K562 (cell line): ENCODE data around the gene EXOC7. TPM values are rescaled to one million over a fixed set of nuclear protein-coding genes. Genes with fewer than 3 reads are reported as not detected.

Experiments used
- BRD9 ChIP-seq: fragments of 450-650 bp; IDR thresholded peaks from 2 replicates; pipeline ENCODE4 v1.6.1; 2018; ENCODE audit warnings: low read depth; ENCODE audit not compliant: partially characterized antibody
- EP400 ChIP-seq: fragments of 450-650 bp; IDR thresholded peaks from 2 replicates; pipeline ENCODE4 v1.6.1; 2017; ENCODE audit warnings: antibody characterized with exemption, mild to moderate bottlenecking, moderate library complexity
- FOS ChIP-seq: IDR thresholded peaks from 3 replicates; pipeline ENCODE4 v1.6.1; 2011; ENCODE audit not compliant: insufficient read length; ENCODE audit errors: extremely low read depth
- GABPB1 ChIP-seq: sonication (generic); formaldehyde crosslinking; IDR thresholded peaks from 2 replicates; pipeline ENCODE4 v1.8.0; 2022; ENCODE audit warnings: mild to moderate bottlenecking, missing genetic modification reagents
- HDAC1 ChIP-seq, 2 experiments: fragments of 450-650 bp; IDR thresholded peaks; 2 replicates each; pipeline ENCODE4 v1.6.1; 2016 to 2017; ENCODE audit warnings: inconsistent platforms in 1 of 2, mild to moderate bottlenecking in 1 of 2, moderate library complexity in 1 of 2
- MEF2A ChIP-seq: IDR thresholded peaks from 2 replicates; pipeline ENCODE4 v1.6.1; 2011; ENCODE audit warnings: low read depth, mild to moderate bottlenecking, low read length, moderate library complexity; ENCODE audit not compliant: control insufficient read depth
- NELFE ChIP-seq: IDR thresholded peaks from 2 replicates; pipeline ENCODE4 v1.6.1; 2011; ENCODE audit warnings: mild to moderate bottlenecking; ENCODE audit not compliant: insufficient read depth, insufficient read length
- PURB ChIP-seq: sonication (generic); formaldehyde crosslinking; IDR thresholded peaks from 2 replicates; pipeline ENCODE4 v1.9.0; 2021; ENCODE audit warnings: low read depth, mild to moderate bottlenecking, missing genetic modification reagents
- RBM15 ChIP-seq: fragments of 200-400 bp; formaldehyde crosslinking; IDR thresholded peaks from 2 replicates; pipeline ENCODE4 v1.6.1; 2018; ENCODE audit warnings: mild to moderate bottlenecking, low read length, moderate library complexity; ENCODE audit not compliant: insufficient read depth
- SAP30 ChIP-seq: fragments of 200-600 bp; sonication (generic); IDR thresholded peaks from 2 replicates; pipeline ENCODE4 v1.6.1; 2012; ENCODE audit warnings: borderline replicate concordance, low read depth, mild to moderate bottlenecking, moderate library complexity, low read length, control low read depth, inconsistent platforms; ENCODE audit not compliant: insufficient read depth, poor library complexity, severe bottlenecking
- SP2 ChIP-seq: IDR thresholded peaks from 2 replicates; pipeline ENCODE4 v1.6.1; 2011; ENCODE audit warnings: mild to moderate bottlenecking, low read depth, low read length, moderate library complexity; ENCODE audit not compliant: poor library complexity, severe bottlenecking; ENCODE audit errors: extremely low read depth
- polyA plus RNA-seq, 8 experiments: library from polyadenylated mRNA; depleted of rRNA in 4 of 8; stranded (reverse) in 5 of 8; unstranded in 3 of 8; fragments of >200 nt; fragmentation: Nextera tagmentation in 2 of 8; fragmentation: Illumina TruSeq in 1 of 8; extraction: Ambion mirVana in 2 of 8; extraction: Trizol in 1 of 8; gene quantifications; 2 replicates each; pipeline versions ENCODE4 v1.2.1 to v1.2.3, GENCODE V29; 2011 to 2014; ENCODE audit warnings: inconsistent platforms in 1 of 8, missing spikeins in 1 of 8
- total RNA-seq, 7 experiments: library from RNA; depleted of rRNA in 6 of 7; stranded (reverse); fragments of >200 nt in 6 of 7; fragmentation: Illumina TruSeq in 2 of 7; extraction: Trizol in 2 of 7; gene quantifications; 2 replicates each; pipeline versions ENCODE4 v1.2.1 to v1.2.3, GENCODE V29; 2011 to 2021; ENCODE audit warnings: low replicate concordance in 1 of 7
- TF ChIP-seq, protein P1 (sequence below): fragments of 250-450 bp; sonication (Bioruptor Pico); IDR thresholded peaks from 2 replicates; pipeline ENCODE4 v1.5.0; 2021; ENCODE audit warnings: mild to moderate bottlenecking, moderate library complexity
- TF ChIP-seq, protein P2 (sequence below): fragments of 200-800 bp; sonication (Bioruptor generic); IDR thresholded peaks from 2 replicates; pipeline ENCODE4 v1.6.1; 2017; ENCODE audit warnings: missing genetic modification characterization, missing compliant biosample characterization
- TF ChIP-seq, protein P3 (sequence below), 2 experiments: IDR thresholded peaks; 2 replicates each; pipeline ENCODE4 v1.6.1; 2011; ENCODE audit warnings: borderline replicate concordance in 1 of 2, control low read depth in 1 of 2, low read depth in 1 of 2, low read length in 1 of 2, mild to moderate bottlenecking in 1 of 2, mixed read lengths in 1 of 2, moderate library complexity in 1 of 2; ENCODE audit not compliant: insufficient read depth in 1 of 2, insufficient read length in 1 of 2, poor library complexity in 1 of 2, severe bottlenecking in 1 of 2; ENCODE audit errors: extremely low read depth in 1 of 2
- TF ChIP-seq, protein P4 (sequence below): fragments of 250-450 bp; sonication (Bioruptor Pico); IDR thresholded peaks from 2 replicates; pipeline ENCODE4 v1.8.0; 2022; ENCODE audit warnings: moderate library complexity, mild to moderate bottlenecking, inconsistent platforms

The EXOC7 gene
- total and polyA plus RNA-seq, 9 of the 15 experiments (the other 6 are each of a cell fraction or from before 2014, with no cell fraction given) = 18.6 to 57.0 (median 35.0) TPM

DNA sequence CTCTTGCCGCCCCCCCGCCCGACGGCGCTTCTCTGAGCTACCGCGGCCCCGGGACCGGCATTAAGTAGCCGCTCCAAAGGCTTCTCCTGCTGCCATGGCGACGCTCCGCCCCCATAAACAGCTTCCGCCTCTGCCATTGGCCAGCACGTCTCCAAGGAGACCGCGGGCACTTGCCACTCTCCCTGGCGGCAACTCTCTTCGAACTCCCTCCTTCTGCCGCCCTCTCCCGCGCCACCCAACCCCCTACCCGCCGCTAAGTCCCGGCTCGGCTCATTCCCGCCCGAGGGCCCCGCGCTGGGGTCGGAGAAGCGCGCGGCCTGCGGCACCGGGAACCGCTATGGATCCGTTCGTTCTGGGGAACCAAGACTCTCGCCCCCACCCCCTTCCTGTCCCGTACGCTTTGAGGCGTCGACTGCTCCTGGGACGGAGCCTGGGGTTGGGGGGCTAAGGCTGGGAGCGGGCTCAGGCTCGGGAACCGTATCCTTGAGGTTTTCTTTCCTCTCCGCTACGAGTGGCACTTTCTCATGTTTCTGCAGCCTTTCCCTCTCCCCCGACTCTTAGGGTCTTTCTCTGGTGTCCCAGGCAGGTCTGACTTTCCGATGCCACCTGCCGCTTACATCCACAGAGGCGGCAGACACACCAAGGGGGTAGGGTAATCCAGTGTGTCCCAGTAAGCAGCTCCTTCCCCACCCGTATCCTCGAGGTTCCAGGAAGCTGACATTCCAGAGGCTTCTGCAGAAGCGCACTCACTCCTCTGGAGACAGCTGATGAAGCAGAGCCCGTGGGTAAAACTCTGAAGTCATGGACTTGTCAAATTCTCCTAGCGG lies 37.8 kb upstream of the EXOC7 start, which contains the start of gene FOXJ1 (continued):
- TF ChIP-seq, protein P1, sequence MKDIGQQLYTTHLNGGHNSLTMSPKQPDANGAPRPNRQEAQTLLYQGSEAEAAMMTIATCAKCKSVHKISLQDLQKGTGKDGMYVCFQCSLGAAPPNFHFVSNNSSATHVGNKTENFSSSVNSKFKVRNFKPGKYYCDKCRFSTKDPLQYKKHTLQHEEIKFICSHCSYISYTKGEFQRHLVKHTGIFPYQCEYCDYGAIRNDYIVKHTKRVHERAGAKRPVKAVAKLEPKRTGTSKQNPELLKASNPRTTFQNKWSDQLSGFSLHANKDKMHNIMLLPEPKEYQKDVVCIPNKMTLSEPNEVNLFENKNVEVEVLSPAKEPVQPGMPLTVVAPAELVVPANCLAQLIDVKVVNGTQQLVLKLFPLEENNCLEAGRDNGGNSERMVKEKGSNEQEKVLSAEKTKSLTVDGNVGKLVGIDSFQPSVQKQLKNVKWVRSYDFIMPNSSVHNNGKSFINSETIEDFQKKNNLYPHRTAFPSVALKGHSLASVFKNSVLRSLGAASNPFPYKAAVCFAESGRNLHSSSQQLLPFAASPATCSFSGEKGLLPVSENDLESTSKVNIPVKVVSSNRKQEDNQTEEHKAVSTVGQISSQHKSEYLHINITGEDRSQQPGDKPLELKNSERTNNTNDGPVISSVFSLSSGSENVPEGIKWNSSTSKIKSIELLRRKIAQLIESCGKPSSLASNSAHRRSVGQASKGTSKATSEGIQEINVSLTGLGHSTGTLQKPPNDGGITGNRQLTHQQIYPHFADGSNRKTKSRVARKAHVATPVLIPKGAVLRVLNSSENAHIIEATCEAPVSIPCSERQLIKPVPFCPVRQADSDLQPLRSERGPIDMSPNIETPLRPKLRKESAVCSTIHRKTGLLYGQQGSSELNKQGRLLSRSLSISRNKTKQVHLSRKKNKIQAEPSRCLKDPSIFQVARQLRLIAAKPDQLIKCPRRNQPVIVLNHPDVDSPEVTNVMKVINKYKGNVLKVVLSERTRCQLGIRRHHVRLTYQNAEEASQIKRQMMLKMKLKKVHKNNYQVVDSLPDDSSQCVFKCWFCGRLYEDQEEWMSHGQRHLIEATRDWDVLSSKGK (CRISPR knock-in tag) = no peak
- peak in 1 of 2 experiments; percentile 90; a peak in 2 of 4 replicates for TF ChIP-seq HDAC1 (IDR thresholded peaks at IDR 0.05)
- no peak for TF ChIP-seq PURB (CRISPR knock-in tag)
- TF ChIP-seq NELFE = no peak
- TF ChIP-seq, protein P2, sequence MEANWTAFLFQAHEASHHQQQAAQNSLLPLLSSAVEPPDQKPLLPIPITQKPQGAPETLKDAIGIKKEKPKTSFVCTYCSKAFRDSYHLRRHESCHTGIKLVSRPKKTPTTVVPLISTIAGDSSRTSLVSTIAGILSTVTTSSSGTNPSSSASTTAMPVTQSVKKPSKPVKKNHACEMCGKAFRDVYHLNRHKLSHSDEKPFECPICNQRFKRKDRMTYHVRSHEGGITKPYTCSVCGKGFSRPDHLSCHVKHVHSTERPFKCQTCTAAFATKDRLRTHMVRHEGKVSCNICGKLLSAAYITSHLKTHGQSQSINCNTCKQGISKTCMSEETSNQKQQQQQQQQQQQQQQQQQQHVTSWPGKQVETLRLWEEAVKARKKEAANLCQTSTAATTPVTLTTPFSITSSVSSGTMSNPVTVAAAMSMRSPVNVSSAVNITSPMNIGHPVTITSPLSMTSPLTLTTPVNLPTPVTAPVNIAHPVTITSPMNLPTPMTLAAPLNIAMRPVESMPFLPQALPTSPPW (CRISPR knock-in tag) = peak; percentile 57; the same call in 1 of the 2 replicates
- peak; percentile 81 for TF ChIP-seq FOS
- TF ChIP-seq SAP30 = peak; percentile 84
- no peak for TF ChIP-seq SP2
- no peak for TF ChIP-seq BRD9
- TF ChIP-seq, protein P3, sequence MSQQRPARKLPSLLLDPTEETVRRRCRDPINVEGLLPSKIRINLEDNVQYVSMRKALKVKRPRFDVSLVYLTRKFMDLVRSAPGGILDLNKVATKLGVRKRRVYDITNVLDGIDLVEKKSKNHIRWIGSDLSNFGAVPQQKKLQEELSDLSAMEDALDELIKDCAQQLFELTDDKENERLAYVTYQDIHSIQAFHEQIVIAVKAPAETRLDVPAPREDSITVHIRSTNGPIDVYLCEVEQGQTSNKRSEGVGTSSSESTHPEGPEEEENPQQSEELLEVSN (IDR thresholded peaks at IDR 0.05; ENCODE audit: borderline replicate concordance in 1 of 2, extremely low read depth in 1 of 2, insufficient read depth in 1 of 2, insufficient read length in 1 of 2, low read depth in 1 of 2, low read length in 1 of 2, poor library complexity in 1 of 2, severe bottlenecking in 1 of 2) = peak in 1 of 2 experiments; percentile 57
- TF ChIP-seq, protein P4, sequence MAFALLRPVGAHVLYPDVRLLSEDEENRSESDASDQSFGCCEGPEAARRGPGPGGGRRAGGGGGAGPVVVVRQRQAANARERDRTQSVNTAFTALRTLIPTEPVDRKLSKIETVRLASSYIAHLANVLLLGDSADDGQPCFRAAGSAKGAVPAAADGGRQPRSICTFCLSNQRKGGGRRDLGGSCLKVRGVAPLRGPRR (CRISPR knock-in tag) = no peak
- TF ChIP-seq EP400 = no peak
- TF ChIP-seq MEF2A = no peak
- TF ChIP-seq RBM15 = no peak
- peak; percentile 18; the same call in 1 of the 2 replicates for TF ChIP-seq GABPB1 (CRISPR knock-in tag)
